NCI-H526 (cell line): ENCODE data around the gene TPM2.

Source experiments
- DNase-seq, 2 experiments: peaks; one replicate each; lab custom pipeline; 2025; lab: John Stamatoyannopoulos, UW

Gene TPM2

GRCh38 chr9:35718721-35719511 lies 29.2 kb upstream of the TPM2 start:
- DNase-seq = no peak

- no peak for DNase-seq
Measured at GRCh38 chr9:35717132-35717870, 27.6 kb upstream of the TPM2 start.

DNA sequence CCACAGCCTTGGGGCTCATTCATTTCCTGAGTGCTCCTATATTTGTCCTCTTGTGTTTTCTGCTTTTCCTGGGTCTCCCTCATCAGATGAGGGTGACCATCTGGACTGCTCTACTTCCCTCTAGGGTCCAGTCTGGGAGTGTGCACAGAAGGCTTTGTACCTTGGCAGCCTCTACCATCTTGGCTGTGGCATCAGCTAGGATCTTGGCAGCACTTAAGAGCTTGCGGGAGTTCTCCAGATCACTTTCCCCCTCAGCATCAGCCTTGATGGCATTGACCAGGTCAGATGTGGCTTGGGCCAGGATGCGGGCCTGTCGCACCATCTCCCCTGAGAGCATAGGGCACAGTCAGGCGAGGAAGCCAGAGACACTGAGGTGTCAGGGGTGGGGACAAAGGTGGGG lies 26.5 kb upstream of the TPM2 start:
- DNase-seq = no peak

DNA sequence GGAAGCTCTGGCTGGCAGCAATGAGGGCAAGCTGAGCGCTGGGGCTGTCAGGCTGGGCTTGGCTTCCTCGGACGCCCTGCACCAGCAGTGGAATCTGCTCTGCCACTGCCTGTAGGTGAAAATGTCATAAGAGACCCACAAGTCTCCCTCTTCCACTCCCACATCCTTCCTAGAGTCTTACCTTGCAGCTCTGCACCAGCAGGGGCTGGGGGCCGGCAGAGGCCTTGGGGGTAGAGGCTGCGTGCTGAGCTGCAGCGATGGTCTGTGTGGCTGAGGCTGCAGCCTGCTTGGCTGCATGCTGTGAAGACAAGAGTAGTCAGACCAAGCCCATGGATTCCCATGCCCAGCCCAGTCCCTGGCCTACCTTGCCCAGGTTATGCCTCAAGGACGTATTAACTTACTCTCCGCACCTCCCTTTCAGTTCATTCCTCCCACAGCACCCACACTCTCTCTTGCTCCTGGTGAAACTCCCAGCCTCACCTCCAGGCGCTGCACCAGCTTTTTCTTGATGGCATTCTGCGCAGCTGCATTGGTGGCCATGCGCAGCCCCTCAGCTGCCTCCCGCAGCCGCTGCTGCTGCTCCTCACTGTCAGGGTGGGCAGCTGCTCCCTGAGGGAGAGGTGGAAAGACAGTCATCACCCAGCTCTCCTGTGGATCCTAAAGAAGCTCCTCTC lies 25.0 kb upstream of the TPM2 start:
- DNase-seq = no peak

- no peak for DNase-seq
Measured at GRCh38 chr9:35714123-35714522, 24.4 kb upstream of the TPM2 start.

DNA sequence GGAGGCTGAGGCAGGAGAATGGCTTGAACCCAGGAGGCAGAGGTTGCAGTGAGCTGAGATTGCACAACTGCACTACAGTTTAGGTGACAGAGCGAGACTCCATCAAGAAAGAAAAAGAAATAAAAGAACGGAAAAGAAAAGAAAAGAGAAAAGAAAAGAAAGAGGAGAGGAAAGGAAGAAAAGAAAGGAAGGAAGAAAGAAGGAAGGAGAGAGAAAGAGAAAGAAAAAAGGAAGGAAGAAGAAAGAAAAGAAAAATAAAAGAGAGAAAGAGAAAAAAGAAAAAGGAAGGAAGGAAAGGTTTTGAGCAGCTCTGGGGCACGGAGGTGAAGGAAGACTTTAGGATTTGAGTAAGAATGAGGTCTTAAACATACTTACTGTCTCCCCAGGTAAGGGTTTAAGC lies 23.9 kb upstream of the TPM2 start:
- no peak for DNase-seq

GRCh38 chr9:35712762-35713400 lies 23.2 kb upstream of the TPM2 start:
- no peak for DNase-seq

- no peak for DNase-seq
Measured at GRCh38 chr9:35711501-35712428, 22.0 kb upstream of the TPM2 start.

DNA sequence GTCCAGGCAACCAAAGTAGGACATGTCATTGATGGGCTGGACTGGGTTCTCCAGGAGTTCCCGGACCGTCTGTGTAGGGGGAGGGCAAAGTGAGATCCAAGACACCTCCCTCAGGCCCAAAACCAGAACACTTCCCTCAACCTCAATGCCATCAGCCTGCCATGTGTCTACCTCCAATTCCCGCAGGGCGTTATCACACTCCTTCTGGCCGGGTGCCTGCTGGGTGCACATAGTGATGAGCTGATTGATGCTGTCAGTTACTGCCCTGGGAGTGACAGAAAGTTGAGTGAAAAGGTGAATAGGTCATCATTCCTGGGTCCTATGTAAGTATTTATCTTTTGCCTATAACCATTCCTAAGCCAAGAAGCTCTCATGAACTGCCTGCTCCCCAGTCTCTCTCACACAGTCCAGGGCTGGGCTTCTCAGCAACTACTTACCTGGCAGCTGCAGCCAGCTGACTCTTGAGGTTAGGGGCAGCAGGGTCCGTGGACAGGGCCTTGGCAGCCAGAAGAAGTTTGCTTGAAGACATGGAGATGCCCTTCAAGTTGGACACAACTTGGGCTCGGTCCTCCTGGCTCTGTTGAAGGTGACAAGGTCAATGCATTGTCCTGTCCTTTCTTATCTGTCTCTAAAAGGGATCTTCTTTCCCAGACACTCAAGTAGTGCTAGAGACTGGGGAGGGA lies 21.2 kb upstream of the TPM2 start:
- DNase-seq = no peak

DNA sequence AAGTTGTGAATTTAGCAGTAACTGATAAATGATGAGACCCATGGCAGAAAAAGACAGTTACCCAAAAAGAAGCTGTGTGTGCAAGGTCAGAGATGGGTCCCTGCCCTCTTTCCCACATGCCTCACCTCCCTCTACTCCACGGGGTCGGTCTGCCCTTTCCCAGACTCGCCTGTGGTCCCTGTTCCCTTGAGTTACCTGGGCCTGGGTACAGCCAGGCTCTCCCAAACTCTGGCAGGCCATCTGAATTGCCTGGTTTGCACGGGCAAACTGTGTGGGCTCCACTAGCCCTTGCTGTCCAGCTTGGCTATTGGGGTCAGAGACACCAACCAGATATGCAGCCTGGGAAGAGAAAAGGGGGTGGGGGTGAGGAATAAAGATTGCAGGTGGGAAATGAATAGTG lies 18.4 kb upstream of the TPM2 start:
- no peak for DNase-seq

DNA sequence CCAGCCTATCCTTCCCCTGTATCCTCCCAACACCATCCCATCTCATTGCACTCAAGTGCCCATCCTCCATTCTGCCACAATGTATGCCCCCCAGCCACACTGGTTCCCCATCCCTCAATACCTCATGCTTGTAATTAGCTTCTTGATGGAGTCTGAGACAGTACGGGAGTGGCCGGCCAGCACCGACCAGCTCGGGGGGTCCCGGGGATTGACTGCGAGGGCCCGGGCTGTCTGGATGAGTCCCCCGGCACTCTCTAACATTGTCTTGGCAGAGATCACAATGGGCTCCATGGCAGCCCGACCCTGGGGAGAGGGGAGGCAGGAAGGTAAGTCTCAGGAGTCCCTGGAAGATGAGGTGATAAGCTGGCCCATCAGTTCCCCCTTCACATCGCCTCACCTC lies 17.2 kb upstream of the TPM2 start:
- DNase-seq = no peak

DNA sequence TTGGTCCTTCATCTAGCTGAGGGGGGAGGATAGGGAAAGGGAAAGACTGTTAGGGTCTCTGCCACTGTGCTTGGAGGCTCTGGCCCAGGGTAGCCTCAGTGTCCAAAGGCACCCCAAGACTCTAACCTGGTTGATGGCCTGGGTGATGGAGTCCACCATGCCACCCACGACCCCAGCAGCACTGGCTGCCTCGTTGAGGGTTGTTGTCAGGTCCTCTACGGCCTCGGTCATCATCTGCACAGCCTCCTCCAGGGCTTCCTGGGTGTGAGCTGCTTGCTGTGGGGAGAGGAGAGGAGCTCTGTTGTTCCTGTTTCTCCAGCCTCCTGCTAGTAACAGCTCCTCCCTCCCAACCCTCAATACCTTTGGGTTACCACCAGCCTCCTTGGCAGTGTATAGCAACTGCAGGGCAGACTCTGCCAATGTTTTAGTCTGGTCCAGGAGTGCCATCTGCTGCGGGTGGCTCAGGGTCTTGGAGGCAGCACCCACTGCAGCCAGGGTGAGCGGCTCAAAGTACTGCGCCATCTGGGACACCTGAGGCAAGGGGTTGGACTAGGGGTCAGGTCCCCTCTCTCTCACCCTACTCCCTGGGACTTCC lies 16.2 kb upstream of the TPM2 start:
- DNase-seq = no peak

- DNase-seq = no peak
Measured at GRCh38 chr9:35705372-35705771, 15.6 kb upstream of the TPM2 start.

GRCh38 chr9:35703906-35704672 lies 14.4 kb upstream of the TPM2 start:
- DNase-seq = no peak

- no peak for DNase-seq
Measured at GRCh38 chr9:35702696-35703095, 13.0 kb upstream of the TPM2 start.

DNA sequence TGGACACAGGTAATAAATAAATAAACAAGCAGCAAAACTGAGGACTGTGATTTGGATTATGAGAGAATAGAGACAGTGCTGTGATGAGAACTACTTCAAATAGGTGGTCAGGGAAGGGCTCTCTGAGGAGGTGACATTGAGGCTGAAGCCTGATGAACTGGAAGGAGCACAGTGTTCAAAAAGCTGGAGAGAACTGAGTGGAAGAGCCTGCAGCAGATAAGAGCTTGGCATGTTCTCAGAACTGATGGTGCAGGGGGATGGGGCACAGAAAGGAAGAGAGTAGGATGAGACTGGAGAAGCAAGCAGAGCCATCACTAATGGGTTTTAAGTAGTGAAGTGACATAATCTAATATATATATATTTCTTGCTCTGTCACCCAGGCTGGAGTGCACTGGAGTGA lies 11.2 kb upstream of the TPM2 start:
- no peak for DNase-seq

DNA sequence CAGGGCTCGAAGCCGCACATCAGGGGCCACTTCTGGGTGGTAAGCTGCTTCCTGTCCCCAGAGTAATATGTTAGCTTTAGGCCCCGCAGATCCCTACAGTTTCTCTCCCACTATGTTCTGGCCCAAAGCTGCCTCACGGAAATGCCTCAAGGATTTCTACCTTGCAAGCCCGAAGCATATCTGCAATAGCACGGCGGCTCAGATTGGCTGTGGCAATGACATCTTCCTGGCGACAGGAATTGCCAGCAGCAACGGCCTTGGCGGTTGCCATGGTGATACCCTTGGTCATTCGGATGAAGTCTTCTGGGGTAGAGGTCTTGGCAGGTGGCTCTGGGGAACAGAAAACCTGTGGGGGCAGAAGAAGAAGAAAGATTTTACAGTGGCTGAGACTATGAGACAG lies 10.3 kb upstream of the TPM2 start:
- DNase-seq = no peak

DNA sequence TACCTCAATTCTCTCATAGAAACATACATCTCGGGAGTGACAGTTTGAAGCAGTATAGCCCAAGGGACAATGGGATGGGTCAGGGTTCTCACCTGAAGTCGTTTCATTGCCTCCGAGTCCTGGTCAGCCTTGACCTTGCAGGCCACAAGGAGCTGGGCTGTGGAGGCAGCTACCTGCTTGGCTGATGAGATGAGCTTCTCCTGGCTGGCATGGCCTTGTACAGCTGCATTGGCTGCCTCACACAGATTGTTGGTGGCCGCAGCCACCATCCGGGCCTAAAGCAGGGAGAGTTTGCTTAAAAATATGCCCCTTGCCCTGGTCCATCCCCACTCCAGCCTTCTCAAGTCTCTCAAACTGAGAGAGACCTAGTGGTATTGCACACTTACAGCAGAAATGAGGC lies 8.5 kb upstream of the TPM2 start:
- no peak for DNase-seq

DNA sequence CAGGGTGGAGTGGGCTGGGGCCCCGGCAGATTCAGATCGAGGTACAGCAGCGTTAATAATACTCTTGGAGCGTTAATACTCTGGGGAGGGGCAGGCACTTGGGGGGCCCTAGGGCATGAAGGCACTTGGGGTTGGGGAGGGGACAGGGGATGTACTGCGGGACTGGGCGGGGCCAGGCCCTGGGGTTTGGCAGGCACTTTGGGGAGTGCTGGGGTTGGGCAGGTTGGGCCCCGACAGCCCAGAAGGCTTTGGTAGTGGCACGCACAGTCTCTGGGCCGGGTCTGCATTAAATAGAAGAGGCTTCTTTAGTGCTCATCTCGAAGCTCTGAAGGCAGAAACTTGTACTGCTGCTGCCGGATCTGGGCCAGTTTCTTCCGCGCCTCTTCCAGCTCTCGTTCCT lies 7.8 kb upstream of the TPM2 start:
- DNase-seq = no peak
